Hippocampal formation (tissue), 2 donors: ENCODE results near the gene PROSER3.
A peak's percentile ranks its signal among the peaks of the same experiment; 100 is the strongest.

Experiments
- DNase-seq, 2 donors: peaks; one replicate each; lab custom pipeline; 2025; lab: John Stamatoyannopoulos, UW

PROSER3 gene

GRCh38 chr19:35757749-35758608, at the start of gene PROSER3:
Gene PROSER3 (plus strand): TSS chr19:35758176. CDS start chr19:35758216, 40 bp downstream.
- peak; percentile 99 for DNase-seq

GRCh38 chr19:35708391-35708790, 49.6 kb upstream of the PROSER3 start:
- no peak for DNase-seq

- DNase-seq = no peak
These were observed 46.9 kb upstream of the PROSER3 start for GRCh38 chr19:35710784-35711723.

- DNase-seq = no peak
These were observed 45.1 kb upstream of the PROSER3 start for GRCh38 chr19:35712567-35713505.

- DNase-seq = no peak
These were observed 44.5 kb upstream of the PROSER3 start for GRCh38 chr19:35713506-35713850.

GRCh38 chr19:35713904-35714495, 44.0 kb upstream of the PROSER3 start:
- DNase-seq = no peak

GRCh38 chr19:35714601-35715354, 43.2 kb upstream of the PROSER3 start:
- DNase-seq = no peak

GRCh38 chr19:35715355-35715809, 42.6 kb upstream of the PROSER3 start:
- DNase-seq = no peak

- DNase-seq = no peak
These were observed 41.8 kb upstream of the PROSER3 start for GRCh38 chr19:35715981-35716800.

- DNase-seq = peak; percentile 80 to 83
These were observed 40.9 kb upstream of the PROSER3 start for GRCh38 chr19:35716801-35717664.

- peak; percentile 93 to 94 for DNase-seq
These were observed 40.2 kb upstream of the PROSER3 start, which contains the start of gene KMT2B for GRCh38 chr19:35717665-35718344. Gene KMT2B (plus strand): TSS chr19:35718003. CDS start chr19:35718019, 16 bp downstream.

GRCh38 chr19:35718345-35719041, 39.5 kb upstream of the PROSER3 start:
- no peak for DNase-seq

- no peak for DNase-seq
These were observed 38.4 kb upstream of the PROSER3 start for GRCh38 chr19:35719402-35720162.

GRCh38 chr19:35720163-35720524, 37.8 kb upstream of the PROSER3 start:
- DNase-seq = no peak

- no peak for DNase-seq
These were observed 37.3 kb upstream of the PROSER3 start for GRCh38 chr19:35720648-35721047.

GRCh38 chr19:35721374-35721773, 36.6 kb upstream of the PROSER3 start:
- DNase-seq = no peak
